Cardiac muscle cell (in vitro differentiated cells and primary cell): ENCODE results near the gene MIPEP. TPM values are rescaled to one million over a fixed set of nuclear protein-coding genes. Genes with fewer than 3 reads are reported as not detected.

Experiments
- DNase-seq, 2 donors: peaks; one replicate each; pipeline versions ENCODE4 v3.0.0 to v3.0.0-alpha.2; 2010 to 2017; ENCODE audit warnings: low read depth in 1 of 2, low spot score in 1 of 2
- H3K27ac ChIP-seq: fragments of 200-600 bp; sonication (generic); 2 replicates; pipeline ENCODE4 v1.5.1; 2016
- H3K27me3 ChIP-seq: fragments of 200-600 bp; sonication (generic); 2 replicates; pipeline ENCODE4 v1.6.0; 2016; ENCODE audit warnings: control low read depth
- H3K36me3 ChIP-seq: fragments of 200-600 bp; sonication (generic); 2 replicates; pipeline ENCODE4 v1.5.1; 2016; ENCODE audit warnings: control low read depth
- H3K4me1 ChIP-seq: fragments of 200-600 bp; sonication (generic); 2 replicates; pipeline ENCODE4 v1.8.1; 2017; ENCODE audit warnings: low read depth, mild to moderate bottlenecking, mixed run types
- H3K4me3 ChIP-seq: fragments of 200-600 bp; sonication (generic); 2 replicates; pipeline ENCODE4 v1.5.1; 2016; ENCODE audit warnings: mild to moderate bottlenecking
- H3K9me3 ChIP-seq: fragments of 200-600 bp; sonication (generic); 2 replicates; pipeline ENCODE4 v1.5.1; 2017; ENCODE audit warnings: low read depth, mild to moderate bottlenecking, control low read depth
- CTCF ChIP-seq: IDR thresholded peaks from 2 replicates; pipeline ENCODE4 v1.5.1; 2012; ENCODE audit warnings: low read depth, mild to moderate bottlenecking, low read length
- polyA plus RNA-seq: library from polyadenylated mRNA; unstranded; fragments of >200 nt; fragmentation: Nextera tagmentation; extraction: Ambion mirVana; gene quantifications from 2 replicates; pipeline ENCODE4 v1.2.1, GENCODE V29; 2016
- total RNA-seq: library from RNA; depleted of rRNA; stranded (reverse); fragments of >200 nt; gene quantifications from 2 replicates; pipeline ENCODE4 v1.2.3, GENCODE V29; 2016

The MIPEP gene
- total and polyA plus RNA-seq, 2 experiments from 2014 or later: 12.5 to 22.9 TPM

DNA sequence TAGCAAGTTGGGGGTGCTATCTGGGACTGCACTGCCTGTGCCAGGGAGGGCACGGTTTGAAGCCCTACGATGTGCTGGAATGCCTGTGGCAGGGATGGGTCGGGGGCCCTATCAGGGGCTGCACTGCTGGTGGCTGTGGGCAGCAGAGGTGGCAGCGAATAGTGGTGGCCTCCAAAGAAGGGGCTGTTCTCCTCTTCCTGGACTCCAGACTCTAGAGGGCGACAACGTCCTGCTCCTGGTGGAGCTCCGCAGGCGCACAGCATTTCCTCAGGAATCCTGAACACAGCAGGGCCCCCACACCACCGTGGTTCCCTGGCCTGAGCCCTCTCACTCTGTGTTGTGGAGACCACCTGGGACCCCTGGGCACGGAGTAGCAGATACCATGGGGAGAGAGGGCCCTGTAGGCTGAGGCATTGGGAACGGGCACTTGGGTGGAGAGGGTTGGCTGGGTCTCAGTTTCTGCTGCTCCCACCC, 173.4 kb downstream of the MIPEP start:
- TF ChIP-seq CTCF: peak; percentile 24
- Histone ChIP-seq H3K9me3 (no peaks in the 10 kb centered on the region), H3K4me1 (no peaks in the 10 kb centered on the region), H3K27me3 (no peaks in the 10 kb centered on the region), H3K4me3 (no peak overlapping the region), H3K36me3 (no peaks in the 10 kb centered on the region), H3K27ac (no peak overlapping the region)
- DNase-seq: peak in 1 of 2 donors; percentile 49

DNA sequence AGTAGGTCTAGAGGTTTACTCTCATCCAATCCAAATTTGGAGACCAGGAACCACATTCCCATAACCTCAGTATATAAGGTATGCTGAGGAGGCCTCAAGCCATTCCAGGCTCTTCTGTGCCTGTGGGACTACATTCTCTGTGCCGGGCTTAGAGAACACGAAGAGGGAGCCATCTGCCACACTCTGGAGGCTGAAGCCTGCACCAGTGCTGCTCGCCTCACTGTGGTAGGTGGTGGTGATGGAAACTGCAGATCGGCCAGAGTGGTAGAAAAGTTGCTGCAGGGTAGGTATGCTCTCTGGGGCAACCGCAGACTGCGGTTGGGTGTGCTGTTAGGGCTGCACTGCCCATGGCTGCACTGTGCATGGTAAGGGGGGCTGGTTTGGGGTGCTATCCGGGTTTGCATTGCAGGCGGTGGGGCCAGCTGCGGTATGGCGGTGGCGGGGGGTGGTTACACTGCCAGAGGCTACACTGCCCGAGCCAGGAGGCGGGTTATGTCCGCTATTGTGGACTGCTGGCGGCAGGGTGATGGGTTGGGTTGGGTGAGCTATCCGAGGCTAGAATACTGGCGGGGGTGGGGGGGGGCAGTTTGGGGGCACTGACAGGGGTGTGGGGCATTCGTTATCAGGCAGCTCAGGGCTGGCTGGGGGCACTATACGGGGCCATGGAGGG, 174.0 kb downstream of the MIPEP start:
- Histone ChIP-seq H3K4me3 (no peak overlapping the region), H3K27ac (no peak overlapping the region), H3K9me3 (no peaks in the 10 kb centered on the region), H3K27me3 (no peaks in the 10 kb centered on the region), H3K36me3 (no peaks in the 10 kb centered on the region), H3K4me1 (no peaks in the 10 kb centered on the region)
- no peak for TF ChIP-seq CTCF
- DNase-seq: no peak

- no peak for DNase-seq
- Histone ChIP-seq H3K27ac (no peak overlapping the region), H3K4me1 (no peaks in the 10 kb centered on the region), H3K27me3 (no peaks in the 10 kb centered on the region), H3K36me3 (no peaks in the 10 kb centered on the region), H3K9me3 (no peaks in the 10 kb centered on the region), H3K4me3 (no peak overlapping the region)
- no peak for TF ChIP-seq CTCF
Observed at GRCh38 chr13:23714672-23715071, 174.5 kb downstream of the MIPEP start.

DNA sequence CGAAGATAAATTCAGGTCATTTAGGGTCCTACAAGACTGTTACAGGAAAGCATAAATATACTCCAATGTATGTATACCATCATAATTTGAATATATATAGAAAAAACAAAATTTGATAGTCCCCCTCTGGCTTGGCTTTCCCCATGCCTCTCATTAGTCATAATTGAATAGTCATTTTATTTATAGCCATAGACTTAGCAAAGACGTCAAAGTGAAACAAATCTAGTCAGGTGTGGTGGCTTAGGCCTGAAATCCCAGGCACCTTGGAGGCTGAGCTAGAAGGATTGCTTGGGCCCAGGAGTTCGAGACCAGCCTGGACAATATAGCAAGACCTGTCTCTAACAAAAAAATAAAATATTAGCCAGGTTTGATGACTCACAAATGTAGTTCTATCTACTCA, 177.8 kb downstream of the MIPEP start:
- H3K27me3 ChIP-seq: no peaks in the 10 kb centered on the region
- DNase-seq: no peak
- H3K36me3 ChIP-seq: no peaks in the 10 kb centered on the region
- no peaks in the 10 kb centered on the region for H3K4me1 ChIP-seq
- no peak overlapping the region for H3K27ac ChIP-seq
- no peak overlapping the region for H3K4me3 ChIP-seq
- H3K9me3 ChIP-seq: no peaks in the 10 kb centered on the region
- no peak for TF ChIP-seq CTCF

GRCh38 chr13:23710366-23710765, 178.8 kb downstream of the MIPEP start:
- Histone ChIP-seq H3K27ac (no peak overlapping the region), H3K9me3 (no peaks in the 10 kb centered on the region), H3K27me3 (no peaks in the 10 kb centered on the region), H3K4me3 (no peak overlapping the region), H3K36me3 (no peaks in the 10 kb centered on the region), H3K4me1 (no peaks in the 10 kb centered on the region)
- DNase-seq: no peak
- TF ChIP-seq CTCF: no peak

DNA sequence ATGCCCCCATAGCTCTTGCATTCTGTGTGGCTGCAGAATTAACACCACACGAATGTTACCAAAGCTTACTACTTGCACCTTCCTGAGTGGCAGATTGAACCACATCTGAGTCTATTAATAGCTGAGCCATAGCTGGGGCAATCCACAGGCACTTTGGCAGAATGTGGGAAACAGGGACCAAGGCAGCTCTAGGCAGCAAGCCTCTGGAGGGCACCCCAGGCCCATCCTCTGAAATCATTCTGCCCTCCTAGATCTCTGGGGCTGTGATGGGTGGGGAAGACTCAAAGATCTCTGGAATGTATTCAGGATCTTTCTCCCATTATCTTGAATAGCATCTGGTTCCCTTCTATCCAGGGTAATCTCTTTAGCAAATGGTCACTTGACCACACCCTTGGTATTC, 179.7 kb downstream of the MIPEP start:
- Histone ChIP-seq H3K27me3 (no peaks in the 10 kb centered on the region), H3K27ac (no peak overlapping the region), H3K9me3 (no peaks in the 10 kb centered on the region), H3K4me3 (no peak overlapping the region), H3K36me3 (no peaks in the 10 kb centered on the region), H3K4me1 (no peaks in the 10 kb centered on the region)
- no peak for TF ChIP-seq CTCF
- peak in 1 of 2 donors; percentile 25 for DNase-seq
